DND-41 (cell line): ENCODE measurements around the gene TTLL13.

ENCODE experiments used
- EZH2 ChIP-seq: IDR thresholded peaks from 3 replicates; pipeline ENCODE4 v1.6.1; 2012; ENCODE audit warnings: borderline replicate concordance, low read depth, mild to moderate bottlenecking, moderate library complexity, low read length, inconsistent platforms; ENCODE audit not compliant: severe bottlenecking
- TF ChIP-seq, protein P1 (sequence below): IDR thresholded peaks from 2 replicates; pipeline ENCODE4 v1.5.1; 2012; ENCODE audit warnings: borderline replicate concordance, low read length, moderate library complexity, mild to moderate bottlenecking; ENCODE audit not compliant: poor library complexity, severe bottlenecking; ENCODE audit errors: extremely low read depth

DNA sequence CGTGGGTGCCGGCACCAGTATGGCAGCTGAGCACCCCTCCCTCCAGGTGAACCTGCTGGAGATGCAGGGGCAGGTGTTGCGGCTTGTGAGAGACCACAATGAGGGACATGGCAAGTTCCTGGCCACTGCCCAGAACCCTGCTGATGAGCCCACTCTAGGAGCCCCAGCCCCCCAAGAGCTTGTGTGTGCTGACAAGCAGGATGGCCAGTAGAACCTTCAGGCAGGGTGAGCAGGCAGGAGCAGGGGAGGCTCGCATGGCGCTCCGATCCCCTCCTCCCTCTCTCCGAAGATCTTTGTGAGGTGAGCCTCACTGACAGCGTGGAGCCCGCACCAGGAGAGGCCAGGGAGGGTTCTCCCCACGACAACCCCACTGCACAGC, 45.9 kb downstream of the TTLL13 start:
- no peak for TF ChIP-seq EZH2
- TF ChIP-seq, protein P1, sequence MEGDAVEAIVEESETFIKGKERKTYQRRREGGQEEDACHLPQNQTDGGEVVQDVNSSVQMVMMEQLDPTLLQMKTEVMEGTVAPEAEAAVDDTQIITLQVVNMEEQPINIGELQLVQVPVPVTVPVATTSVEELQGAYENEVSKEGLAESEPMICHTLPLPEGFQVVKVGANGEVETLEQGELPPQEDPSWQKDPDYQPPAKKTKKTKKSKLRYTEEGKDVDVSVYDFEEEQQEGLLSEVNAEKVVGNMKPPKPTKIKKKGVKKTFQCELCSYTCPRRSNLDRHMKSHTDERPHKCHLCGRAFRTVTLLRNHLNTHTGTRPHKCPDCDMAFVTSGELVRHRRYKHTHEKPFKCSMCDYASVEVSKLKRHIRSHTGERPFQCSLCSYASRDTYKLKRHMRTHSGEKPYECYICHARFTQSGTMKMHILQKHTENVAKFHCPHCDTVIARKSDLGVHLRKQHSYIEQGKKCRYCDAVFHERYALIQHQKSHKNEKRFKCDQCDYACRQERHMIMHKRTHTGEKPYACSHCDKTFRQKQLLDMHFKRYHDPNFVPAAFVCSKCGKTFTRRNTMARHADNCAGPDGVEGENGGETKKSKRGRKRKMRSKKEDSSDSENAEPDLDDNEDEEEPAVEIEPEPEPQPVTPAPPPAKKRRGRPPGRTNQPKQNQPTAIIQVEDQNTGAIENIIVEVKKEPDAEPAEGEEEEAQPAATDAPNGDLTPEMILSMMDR: no peak
